MM.1S (cell line): ENCODE data around the gene CCDC30.

Experiments used
- DNase-seq: peaks from one replicate; pipeline ENCODE4 v3.0.0-alpha.2; 2015
- H2AFZ ChIP-seq: fragments of 300-600 bp; sonication (generic); 2 replicates; pipeline ENCODE4 v1.6.0; 2016; ENCODE audit warnings: antibody characterized with exemption, low read length
- H3F3A ChIP-seq: fragments of 300-600 bp; sonication (generic); 2 replicates; pipeline ENCODE4 v1.6.1; 2016; ENCODE audit warnings: mild to moderate bottlenecking, antibody characterized with exemption, low read length, moderate library complexity, mixed read lengths; ENCODE audit not compliant: insufficient read depth
- H3K27ac ChIP-seq: fragments of 300-600 bp; sonication (generic); 2 replicates; pipeline ENCODE4 v1.5.1; 2016; ENCODE audit warnings: mild to moderate bottlenecking, low read length
- H3K27me3 ChIP-seq: fragments of 300-600 bp; sonication (generic); replicated peaks from 2 replicates; pipeline ENCODE4 v1.6.0; 2016; ENCODE audit warnings: low read length; ENCODE audit not compliant: insufficient read depth
- H3K36me3 ChIP-seq: fragments of 300-600 bp; sonication (generic); replicated peaks from 2 replicates; pipeline ENCODE4 v1.6.1; 2016; ENCODE audit warnings: mild to moderate bottlenecking, low read length, mixed read lengths; ENCODE audit not compliant: insufficient read depth
- H3K4me1 ChIP-seq: fragments of 300-600 bp; sonication (generic); 2 replicates; pipeline ENCODE4 v1.6.1; 2016; ENCODE audit warnings: low read length, mixed read lengths
- H3K4me2 ChIP-seq: fragments of 300-600 bp; sonication (generic); 2 replicates; pipeline ENCODE4 v1.6.0; 2016; ENCODE audit warnings: low read depth, low read length
- H3K4me3 ChIP-seq: fragments of 300-600 bp; sonication (generic); 2 replicates; pipeline ENCODE4 v1.5.1; 2016; ENCODE audit warnings: low read length, mixed read lengths
- H3K79me2 ChIP-seq: fragments of 300-600 bp; sonication (generic); 2 replicates; pipeline ENCODE4 v1.6.1; 2016; ENCODE audit warnings: mixed run types, low read length, mixed read lengths
- H3K9ac ChIP-seq: fragments of 300-600 bp; sonication (generic); 2 replicates; pipeline ENCODE4 v1.6.1; 2016; ENCODE audit warnings: low read length, mixed read lengths
- H3K9me2 ChIP-seq: fragments of 300-600 bp; sonication (generic); replicated peaks from 2 replicates; pipeline ENCODE4 v1.6.1; 2016; ENCODE audit warnings: mild to moderate bottlenecking, low read length, mixed read lengths; ENCODE audit not compliant: insufficient read depth
- H3K9me3 ChIP-seq: fragments of 300-600 bp; sonication (generic); replicated peaks from 2 replicates; pipeline ENCODE4 v1.6.1; 2016; ENCODE audit warnings: mild to moderate bottlenecking, low read length, mixed read lengths; ENCODE audit not compliant: insufficient read depth
- H4K20me1 ChIP-seq: fragments of 300-600 bp; sonication (generic); 2 replicates; pipeline ENCODE4 v1.6.1; 2016; ENCODE audit warnings: mild to moderate bottlenecking, low read length, moderate library complexity, mixed read lengths; ENCODE audit not compliant: insufficient read depth
- EZH2 ChIP-seq: fragments of 300-600 bp; sonication (generic); optimal IDR thresholded peaks from 2 replicates; pipeline ENCODE3; 2017; ENCODE audit warnings: low read depth, mild to moderate bottlenecking, antibody characterized with exemption, low read length, mixed read lengths
- EZH2phosphoT487 ChIP-seq: fragments of 300-600 bp; sonication (generic); IDR thresholded peaks from 2 replicates; pipeline ENCODE4 v1.6.1; 2018; ENCODE audit warnings: antibody characterized with exemption, low read length
- TF ChIP-seq, protein P1 (sequence below): fragments of 300-600 bp; sonication (generic); IDR thresholded peaks from 2 replicates; pipeline ENCODE4 v1.5.1; 2016; ENCODE audit warnings: antibody characterized with exemption, low read length, mixed read lengths

Gene CCDC30

GRCh38 chr1:42420911-42421585, 42.0 kb upstream of the CCDC30 start:
- no peaks in the 10 kb centered on the region for H3K27me3 ChIP-seq
- DNase-seq = no peak
- H3K27ac ChIP-seq = no peak overlapping the region
- H2AFZ ChIP-seq = no peak overlapping the region
- H3K79me2 ChIP-seq = no peaks in the 10 kb centered on the region
- H3K4me3 ChIP-seq = no peak overlapping the region
- no peaks in the 10 kb centered on the region for H3K4me1 ChIP-seq
- no peaks in the 10 kb centered on the region for H3K36me3 ChIP-seq
- H3K9me3 ChIP-seq = no peaks in the 10 kb centered on the region
- no peak for TF ChIP-seq EZH2
- TF ChIP-seq, protein P1, sequence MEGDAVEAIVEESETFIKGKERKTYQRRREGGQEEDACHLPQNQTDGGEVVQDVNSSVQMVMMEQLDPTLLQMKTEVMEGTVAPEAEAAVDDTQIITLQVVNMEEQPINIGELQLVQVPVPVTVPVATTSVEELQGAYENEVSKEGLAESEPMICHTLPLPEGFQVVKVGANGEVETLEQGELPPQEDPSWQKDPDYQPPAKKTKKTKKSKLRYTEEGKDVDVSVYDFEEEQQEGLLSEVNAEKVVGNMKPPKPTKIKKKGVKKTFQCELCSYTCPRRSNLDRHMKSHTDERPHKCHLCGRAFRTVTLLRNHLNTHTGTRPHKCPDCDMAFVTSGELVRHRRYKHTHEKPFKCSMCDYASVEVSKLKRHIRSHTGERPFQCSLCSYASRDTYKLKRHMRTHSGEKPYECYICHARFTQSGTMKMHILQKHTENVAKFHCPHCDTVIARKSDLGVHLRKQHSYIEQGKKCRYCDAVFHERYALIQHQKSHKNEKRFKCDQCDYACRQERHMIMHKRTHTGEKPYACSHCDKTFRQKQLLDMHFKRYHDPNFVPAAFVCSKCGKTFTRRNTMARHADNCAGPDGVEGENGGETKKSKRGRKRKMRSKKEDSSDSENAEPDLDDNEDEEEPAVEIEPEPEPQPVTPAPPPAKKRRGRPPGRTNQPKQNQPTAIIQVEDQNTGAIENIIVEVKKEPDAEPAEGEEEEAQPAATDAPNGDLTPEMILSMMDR = no peak
- no peak for TF ChIP-seq EZH2phosphoT487
- no peaks in the 10 kb centered on the region for H3F3A ChIP-seq
- H4K20me1 ChIP-seq = no peaks in the 10 kb centered on the region
- H3K9ac ChIP-seq = no peak overlapping the region
- H3K4me2 ChIP-seq = no peak overlapping the region
- no peaks in the 10 kb centered on the region for H3K9me2 ChIP-seq

- no peak for DNase-seq
- no peaks in the 10 kb centered on the region for H3K4me1 ChIP-seq
- no peaks in the 10 kb centered on the region for H3K27me3 ChIP-seq
- H3K9me3 ChIP-seq = no peaks in the 10 kb centered on the region
- no peak overlapping the region for H2AFZ ChIP-seq
- no peak overlapping the region for H3K27ac ChIP-seq
- H3F3A ChIP-seq = no peaks in the 10 kb centered on the region
- H3K79me2 ChIP-seq = no peaks in the 10 kb centered on the region
- H3K9ac ChIP-seq = no peak overlapping the region
- H3K4me3 ChIP-seq = no peak overlapping the region
- H4K20me1 ChIP-seq = no peaks in the 10 kb centered on the region
- H3K36me3 ChIP-seq = no peaks in the 10 kb centered on the region
- H3K9me2 ChIP-seq = no peaks in the 10 kb centered on the region
- H3K4me2 ChIP-seq = no peak overlapping the region
- TF ChIP-seq, protein P1 = no peak
- TF ChIP-seq EZH2 = no peak
- no peak for TF ChIP-seq EZH2phosphoT487
Measured at GRCh38 chr1:42422737-42423136, 40.3 kb upstream of the CCDC30 start.

DNA sequence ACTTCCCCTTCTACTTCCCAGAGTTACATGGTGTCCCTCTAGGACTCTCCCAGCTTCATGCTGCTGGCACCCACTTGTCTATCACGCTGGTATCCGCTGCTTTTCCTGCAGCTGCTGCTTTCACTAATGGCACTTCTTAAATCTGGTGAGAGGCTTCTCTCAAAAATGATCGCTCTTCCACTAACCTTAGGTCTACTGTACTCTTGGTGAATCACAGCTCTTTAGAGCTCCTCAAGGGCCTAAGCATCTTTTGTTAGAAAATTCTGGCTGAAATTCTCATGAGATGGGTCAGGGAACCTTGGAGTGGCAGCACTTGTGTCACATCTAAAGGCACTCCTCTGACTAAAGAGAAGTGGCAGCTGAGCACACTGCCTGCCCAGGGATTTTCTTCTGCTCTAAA, 39.4 kb upstream of the CCDC30 start:
- H3K36me3 ChIP-seq = no peaks in the 10 kb centered on the region
- DNase-seq = no peak
- H3K4me1 ChIP-seq = no peaks in the 10 kb centered on the region
- no peak overlapping the region for H3K4me2 ChIP-seq
- H3K27ac ChIP-seq = no peak overlapping the region
- no peaks in the 10 kb centered on the region for H4K20me1 ChIP-seq
- H3K9me3 ChIP-seq = no peaks in the 10 kb centered on the region
- H3K9me2 ChIP-seq = no peaks in the 10 kb centered on the region
- no peaks in the 10 kb centered on the region for H3F3A ChIP-seq
- H3K79me2 ChIP-seq = no peaks in the 10 kb centered on the region
- H2AFZ ChIP-seq = no peak overlapping the region
- H3K9ac ChIP-seq = no peak overlapping the region
- H3K27me3 ChIP-seq = no peaks in the 10 kb centered on the region
- H3K4me3 ChIP-seq = no peak overlapping the region
- no peak for TF ChIP-seq EZH2

GRCh38 chr1:42424201-42424600, 38.9 kb upstream of the CCDC30 start:
- H3K9me2 ChIP-seq = no peaks in the 10 kb centered on the region
- DNase-seq = no peak
- H3K27ac ChIP-seq = no peak overlapping the region
- no peaks in the 10 kb centered on the region for H3K36me3 ChIP-seq
- no peaks in the 10 kb centered on the region for H4K20me1 ChIP-seq
- H3K4me3 ChIP-seq = no peak overlapping the region
- H3F3A ChIP-seq = no peaks in the 10 kb centered on the region
- H3K79me2 ChIP-seq = no peaks in the 10 kb centered on the region
- TF ChIP-seq EZH2phosphoT487 (no peak), EZH2 (no peak)
- TF ChIP-seq, protein P1 = no peak
- H3K9ac ChIP-seq = no peak overlapping the region
- no peak overlapping the region for H2AFZ ChIP-seq
- H3K4me1 ChIP-seq = no peaks in the 10 kb centered on the region
- H3K27me3 ChIP-seq = no peaks in the 10 kb centered on the region
- H3K9me3 ChIP-seq = no peaks in the 10 kb centered on the region
- H3K4me2 ChIP-seq = no peak overlapping the region
